SK-N-SH (cell line): ENCODE measurements around the gene FAIM2. TPM values are rescaled to one million over a fixed set of nuclear protein-coding genes. Genes with fewer than 3 reads are reported as not detected.

ENCODE experiments used
- CTCF ChIA-PET: fragments of 300-600, 350-600 bp; formaldehyde crosslinking; extraction: SDS; loops from one replicate; lab custom pipeline; 2021; lab: Yijun Ruan, JAX
- POLR2A ChIA-PET: fragments of 350-600 bp; sonication (Branson Sonifier 250); formaldehyde crosslinking; extraction: SDS; loops from one replicate; lab custom pipeline; 2020; ENCODE audit warnings: antibody characterized with exemption, inconsistent platforms; lab: Yijun Ruan, JAX
- DNase-seq: peaks from one replicate; pipeline ENCODE4 v3.0.0; 2012
- H2AFZ ChIP-seq: fragments of 200-600 bp; sonication (generic); 2 replicates; pipeline ENCODE4 v1.8.1; 2016; ENCODE audit warnings: antibody characterized with exemption, mild to moderate bottlenecking, low read depth
- H3F3A ChIP-seq: fragments of 200-600 bp; sonication (generic); replicated peaks from 2 replicates; pipeline ENCODE3; 2016; ENCODE audit warnings: antibody characterized with exemption, mild to moderate bottlenecking; ENCODE audit not compliant: insufficient read depth
- H3K27ac ChIP-seq, 2 experiments: fragments of 200-500 bp in 1 of 2; fragments of 200-600 bp in 1 of 2; sonication (Bioruptor generic) in 1 of 2; sonication (generic), shearing (Covaris generic) in 1 of 2; 2 replicates each; pipeline versions ENCODE4 v1.5.1 to v1.6.1; 2014 to 2016; ENCODE audit warnings: low read depth in 2 of 2, inconsistent platforms in 1 of 2, low read length in 1 of 2, mild to moderate bottlenecking in 1 of 2, mixed read lengths in 1 of 2
- H3K27me3 ChIP-seq: fragments of 200-600 bp; sonication (generic), shearing (Covaris generic); 2 replicates; pipeline ENCODE4 v1.6.1; 2016; ENCODE audit warnings: mixed run types; ENCODE audit not compliant: insufficient read depth
- H3K36me3 ChIP-seq, 2 experiments: fragments of 200-500 bp in 1 of 2; fragments of 200-600 bp in 1 of 2; sonication (Bioruptor generic) in 1 of 2; sonication (generic) in 1 of 2; replicated peaks in 1 of 2; 2 replicates each; pipeline versions ENCODE3 to v1.5.1; 2014 to 2016; ENCODE audit warnings: low read length in 1 of 2, mild to moderate bottlenecking in 1 of 2; ENCODE audit not compliant: insufficient read depth in 2 of 2, control insufficient read depth in 1 of 2
- H3K4me1 ChIP-seq, 2 experiments: fragments of 200-500 bp in 1 of 2; fragments of 200-600 bp in 1 of 2; sonication (Bioruptor generic) in 1 of 2; sonication (generic), shearing (Covaris generic) in 1 of 2; 2 replicates each; pipeline versions ENCODE4 v1.5.1 to v1.6.1; 2014 to 2016; ENCODE audit warnings: low read depth in 1 of 2, low read length in 1 of 2, mixed run types in 1 of 2; ENCODE audit not compliant: insufficient read depth in 2 of 2, control insufficient read depth in 1 of 2
- H3K4me2 ChIP-seq: fragments of 200-600 bp; sonication (generic), shearing (Covaris generic); 2 replicates; pipeline ENCODE4 v1.6.1; 2017; ENCODE audit warnings: mixed run types
- H3K4me3 ChIP-seq, 2 experiments: fragments of 200-500 bp in 1 of 2; fragments of 200-600 bp in 1 of 2; sonication (Bioruptor generic) in 1 of 2; sonication (generic), shearing (Covaris generic) in 1 of 2; 2 replicates each; pipeline versions ENCODE4 v1.5.1 to v1.8.1; 2014 to 2016; ENCODE audit warnings: low read depth in 2 of 2, inconsistent platforms in 1 of 2, low read length in 1 of 2, mild to moderate bottlenecking in 1 of 2, mixed read lengths in 1 of 2, moderate library complexity in 1 of 2
- H3K79me2 ChIP-seq: fragments of 200-600 bp; sonication (generic); 2 replicates; pipeline ENCODE4 v1.8.1; 2017; ENCODE audit warnings: mild to moderate bottlenecking; ENCODE audit not compliant: insufficient read depth
- H3K9ac ChIP-seq: fragments of 200-600 bp; sonication (generic); 2 replicates; pipeline ENCODE4 v1.6.1; 2017; ENCODE audit warnings: mixed run types
- H3K9me2 ChIP-seq: fragments of 200-600 bp; sonication (generic); 2 replicates; pipeline ENCODE4 v1.6.1; 2017; ENCODE audit warnings: mixed run types
- H3K9me3 ChIP-seq: fragments of 200-600 bp; sonication (generic); 2 replicates; pipeline ENCODE4 v1.6.1; 2017; ENCODE audit warnings: mixed run types, mild to moderate bottlenecking, moderate library complexity
- H4K20me1 ChIP-seq: fragments of 200-600 bp; sonication (generic); 2 replicates; pipeline ENCODE4 v1.6.1; 2017; ENCODE audit warnings: mild to moderate bottlenecking, mixed run types; ENCODE audit not compliant: insufficient read depth
- CHD2 ChIP-seq: fragments of 150-350 bp; IDR thresholded peaks from 2 replicates; pipeline ENCODE4 v1.6.1; 2018; ENCODE audit warnings: low read length; ENCODE audit not compliant: partially characterized antibody
- ELF1 ChIP-seq: IDR thresholded peaks from 2 replicates; pipeline ENCODE4 v1.4.0; 2012
- EP300 ChIP-seq, 2 experiments: IDR thresholded peaks; 2 replicates each; pipeline versions ENCODE4 v1.4.0 to v1.6.1; 2012; ENCODE audit warnings: borderline replicate concordance in 1 of 2, low read depth in 1 of 2, low read length in 1 of 2
- FOSL2 ChIP-seq: IDR thresholded peaks from 2 replicates; pipeline ENCODE4 v1.4.0; 2012; ENCODE audit warnings: low read depth, mild to moderate bottlenecking, moderate library complexity, borderline replicate concordance
- FOXJ3 ChIP-seq: sonication (generic); formaldehyde crosslinking; IDR thresholded peaks from 2 replicates; pipeline ENCODE4 v1.5.1; 2020; ENCODE audit warnings: mild to moderate bottlenecking, missing genetic modification reagents
- FOXM1 ChIP-seq: IDR thresholded peaks from 2 replicates; pipeline ENCODE4 v1.4.0; 2012; ENCODE audit warnings: low read depth, mild to moderate bottlenecking
- JUND ChIP-seq: IDR thresholded peaks from 2 replicates; pipeline ENCODE4 v1.4.0; 2012
- MXI1 ChIP-seq: IDR thresholded peaks from 2 replicates; pipeline ENCODE4 v1.6.1; 2012; ENCODE audit warnings: mild to moderate bottlenecking, low read depth, low read length, improper control_type of control experiment
- POLR2AphosphoS5 ChIP-seq: IDR thresholded peaks from 2 replicates; pipeline ENCODE4 v1.6.1; 2012; ENCODE audit warnings: low read depth, low read length
- RAD21 ChIP-seq: IDR thresholded peaks from 2 replicates; pipeline ENCODE4 v1.6.1; 2012; ENCODE audit warnings: mild to moderate bottlenecking, low read length
- RCOR1 ChIP-seq: fragments of 150-350 bp; IDR thresholded peaks from 2 replicates; pipeline ENCODE4 v1.6.1; 2017; ENCODE audit warnings: antibody characterized with exemption, low read length
- SIN3A ChIP-seq: IDR thresholded peaks from 2 replicates; pipeline ENCODE4 v1.6.1; 2012; ENCODE audit warnings: low read depth, mild to moderate bottlenecking, low read length, moderate library complexity, borderline replicate concordance
- SMC3 ChIP-seq: IDR thresholded peaks from 2 replicates; pipeline ENCODE4 v1.6.1; 2012; ENCODE audit warnings: low read depth, low read length, improper control_type of control experiment
- TAF1 ChIP-seq: IDR thresholded peaks from 2 replicates; pipeline ENCODE4 v1.6.1; 2012; ENCODE audit warnings: low read depth, mild to moderate bottlenecking, low read length, moderate library complexity, borderline replicate concordance
- WGBS: methylation state at CpG from one replicate; pipeline ENCODE4 v1.1.6; 2017; ENCODE audit warnings: low lambda C conversion rate; 5-methylcytosine and 5-hydroxymethylcytosine counted together
- polyA plus RNA-seq, 3 experiments: library from polyadenylated mRNA; depleted of rRNA; stranded (reverse); fragments of >200 nt; gene quantifications; 2 replicates each; pipeline ENCODE4 v1.2.3, GENCODE V29; 2012
- TF ChIP-seq, protein P1 (sequence below): fragments of 200-600 bp; sonication (generic); IDR thresholded peaks from 2 replicates; pipeline ENCODE4 v1.6.1; 2017; ENCODE audit warnings: antibody characterized with exemption, mild to moderate bottlenecking, moderate library complexity
- TF ChIP-seq, protein P2 (sequence below): IDR thresholded peaks from 2 replicates; pipeline ENCODE4 v1.4.0; 2012; ENCODE audit warnings: low read depth, borderline replicate concordance
- TF ChIP-seq, protein P3 (sequence below): IDR thresholded peaks from 2 replicates; pipeline ENCODE4; 2012
- TF ChIP-seq, protein P4 (sequence below): fragments of 150-350 bp; IDR thresholded peaks from 2 replicates; pipeline ENCODE4 v1.6.1; 2017; ENCODE audit warnings: antibody characterized with exemption, low read length, low read depth, borderline replicate concordance

FAIM2 gene
- polyA plus RNA-seq, 1 of the 3 experiments (the other 2 are of a cell fraction) = 11.3 TPM

DNA sequence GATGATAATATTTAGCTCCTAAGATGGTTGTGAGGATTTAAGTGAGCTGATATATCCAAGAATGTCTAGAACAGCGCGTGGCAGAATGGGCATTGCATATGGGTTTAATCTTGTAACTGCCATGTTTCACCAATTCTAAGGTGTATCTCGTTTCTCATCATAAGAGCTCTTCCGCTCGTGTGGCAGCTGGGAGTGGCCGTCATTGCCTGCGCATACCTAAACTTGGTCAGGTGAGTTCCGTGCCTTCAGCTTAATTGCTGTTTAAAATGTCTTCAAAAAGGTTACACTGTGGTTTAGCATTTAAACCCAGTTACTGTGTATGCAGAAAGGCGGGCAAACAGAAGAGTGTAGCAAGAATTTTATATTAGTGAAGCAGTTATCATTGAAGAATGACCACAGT, 42.4 kb upstream of the FAIM2 start:
- H3K36me3 ChIP-seq = no peaks in the 10 kb centered on the region
- no peaks in the 10 kb centered on the region for H3K9me2 ChIP-seq
- H3K4me2 ChIP-seq = no peak overlapping the region
- H3K4me3 ChIP-seq = no peak overlapping the region
- no peak overlapping the region for H3K27ac ChIP-seq
- no peaks in the 10 kb centered on the region for H3K27me3 ChIP-seq
- no peaks in the 10 kb centered on the region for H3K79me2 ChIP-seq
- H3F3A ChIP-seq = no peaks in the 10 kb centered on the region
- no peaks in the 10 kb centered on the region for H4K20me1 ChIP-seq
- H3K9ac ChIP-seq = no peak overlapping the region
- WGBS = 87% methylated on average over 9 of the region's 9 CpGs
- peak overlapping the region; percentile 87; the same call in 1 of the 2 replicates for H2AFZ ChIP-seq
- H3K9me3 ChIP-seq = no peaks in the 10 kb centered on the region
- H3K4me1 ChIP-seq = peaks cover 0 to 20% of the 10 kb centered on the region in 2 experiments; a peak in 1 of 4 replicates
- ChIA-PET CTCF (interaction anchor here (0.8 to 6.1 kb wide), 41 partner anchors 9 to 324 kb away, joined by 3 to 101 read pairs (median 7); partner anchors contain the start of genes AQP5, BCDIN3D, COX14 and FAIM2), POLR2A (interaction anchor here (0.8 to 1.8 kb wide), 3 partner anchors 23 to 79 kb away, joined by 3 to 5 read pairs (median 3); no protein-coding TSS in a partner anchor)
- DNase-seq = no peak
- no peak for TF ChIP-seq CHD2
- TF ChIP-seq, protein P1, sequence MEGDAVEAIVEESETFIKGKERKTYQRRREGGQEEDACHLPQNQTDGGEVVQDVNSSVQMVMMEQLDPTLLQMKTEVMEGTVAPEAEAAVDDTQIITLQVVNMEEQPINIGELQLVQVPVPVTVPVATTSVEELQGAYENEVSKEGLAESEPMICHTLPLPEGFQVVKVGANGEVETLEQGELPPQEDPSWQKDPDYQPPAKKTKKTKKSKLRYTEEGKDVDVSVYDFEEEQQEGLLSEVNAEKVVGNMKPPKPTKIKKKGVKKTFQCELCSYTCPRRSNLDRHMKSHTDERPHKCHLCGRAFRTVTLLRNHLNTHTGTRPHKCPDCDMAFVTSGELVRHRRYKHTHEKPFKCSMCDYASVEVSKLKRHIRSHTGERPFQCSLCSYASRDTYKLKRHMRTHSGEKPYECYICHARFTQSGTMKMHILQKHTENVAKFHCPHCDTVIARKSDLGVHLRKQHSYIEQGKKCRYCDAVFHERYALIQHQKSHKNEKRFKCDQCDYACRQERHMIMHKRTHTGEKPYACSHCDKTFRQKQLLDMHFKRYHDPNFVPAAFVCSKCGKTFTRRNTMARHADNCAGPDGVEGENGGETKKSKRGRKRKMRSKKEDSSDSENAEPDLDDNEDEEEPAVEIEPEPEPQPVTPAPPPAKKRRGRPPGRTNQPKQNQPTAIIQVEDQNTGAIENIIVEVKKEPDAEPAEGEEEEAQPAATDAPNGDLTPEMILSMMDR = no peak

DNA sequence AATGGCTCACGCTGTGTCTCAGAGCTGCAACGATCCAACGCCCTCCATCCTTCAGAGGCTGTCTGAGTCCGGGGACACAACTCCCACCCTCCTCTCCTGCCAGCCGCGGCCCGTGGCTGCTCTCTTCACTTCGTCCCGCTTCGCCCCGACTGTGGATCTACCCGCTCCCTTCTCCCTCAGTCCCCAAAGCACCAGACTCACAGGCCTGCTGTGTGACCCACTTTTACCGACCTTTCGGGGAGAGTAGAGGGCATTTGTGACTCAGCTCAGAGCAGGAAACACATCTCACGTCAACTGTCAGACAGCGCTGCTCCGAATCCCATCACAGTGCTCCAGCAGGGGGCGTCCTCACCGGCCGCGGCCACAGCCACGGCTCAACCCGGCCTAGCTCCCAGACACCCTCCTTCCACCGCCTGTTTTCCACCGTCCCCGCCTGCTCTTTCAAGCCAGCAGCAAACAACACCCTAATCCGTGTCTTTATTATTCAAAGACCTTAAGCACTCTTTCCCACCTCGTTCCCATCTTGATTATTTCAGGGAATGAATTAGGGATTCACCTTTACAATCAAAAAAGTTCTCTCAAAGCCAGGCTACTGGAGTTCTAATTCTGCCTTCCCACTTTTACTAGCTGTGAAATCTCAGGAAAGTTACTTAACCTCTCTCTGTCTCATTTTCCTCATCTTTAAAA, 41.8 kb upstream of the FAIM2 start:
- POLR2A ChIA-PET = interaction anchor here (0.8 to 1.8 kb wide), 4 partner anchors 23 to 139 kb away, joined by 3 to 5 read pairs (median 3); partner anchors contain the start of gene SMARCD1
- H3K9ac ChIP-seq = no peak overlapping the region
- DNase-seq = peak; percentile 91
- TF ChIP-seq, protein P2, sequence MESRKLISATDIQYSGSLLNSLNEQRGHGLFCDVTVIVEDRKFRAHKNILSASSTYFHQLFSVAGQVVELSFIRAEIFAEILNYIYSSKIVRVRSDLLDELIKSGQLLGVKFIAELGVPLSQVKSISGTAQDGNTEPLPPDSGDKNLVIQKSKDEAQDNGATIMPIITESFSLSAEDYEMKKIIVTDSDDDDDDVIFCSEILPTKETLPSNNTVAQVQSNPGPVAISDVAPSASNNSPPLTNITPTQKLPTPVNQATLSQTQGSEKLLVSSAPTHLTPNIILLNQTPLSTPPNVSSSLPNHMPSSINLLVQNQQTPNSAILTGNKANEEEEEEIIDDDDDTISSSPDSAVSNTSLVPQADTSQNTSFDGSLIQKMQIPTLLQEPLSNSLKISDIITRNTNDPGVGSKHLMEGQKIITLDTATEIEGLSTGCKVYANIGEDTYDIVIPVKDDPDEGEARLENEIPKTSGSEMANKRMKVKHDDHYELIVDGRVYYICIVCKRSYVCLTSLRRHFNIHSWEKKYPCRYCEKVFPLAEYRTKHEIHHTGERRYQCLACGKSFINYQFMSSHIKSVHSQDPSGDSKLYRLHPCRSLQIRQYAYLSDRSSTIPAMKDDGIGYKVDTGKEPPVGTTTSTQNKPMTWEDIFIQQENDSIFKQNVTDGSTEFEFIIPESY = no peak
- TF ChIP-seq TAF1 = no peak
- TF ChIP-seq, protein P3, sequence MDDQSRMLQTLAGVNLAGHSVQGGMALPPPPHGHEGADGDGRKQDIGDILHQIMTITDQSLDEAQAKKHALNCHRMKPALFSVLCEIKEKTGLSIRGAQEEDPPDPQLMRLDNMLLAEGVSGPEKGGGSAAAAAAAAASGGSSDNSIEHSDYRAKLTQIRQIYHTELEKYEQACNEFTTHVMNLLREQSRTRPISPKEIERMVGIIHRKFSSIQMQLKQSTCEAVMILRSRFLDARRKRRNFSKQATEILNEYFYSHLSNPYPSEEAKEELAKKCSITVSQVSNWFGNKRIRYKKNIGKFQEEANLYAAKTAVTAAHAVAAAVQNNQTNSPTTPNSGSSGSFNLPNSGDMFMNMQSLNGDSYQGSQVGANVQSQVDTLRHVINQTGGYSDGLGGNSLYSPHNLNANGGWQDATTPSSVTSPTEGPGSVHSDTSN = peak; percentile 84
- no peak for TF ChIP-seq ELF1
- TF ChIP-seq SMC3 = peak; percentile 70
- no peak for TF ChIP-seq FOXJ3 (CRISPR knock-in tag)
- peak; percentile 30; the same call in 1 of the 2 replicates for TF ChIP-seq FOSL2
- TF ChIP-seq FOXM1 = no peak
- TF ChIP-seq SIN3A = no peak; the same call in 1 of the 2 replicates
- TF ChIP-seq RCOR1 = peak; percentile 10; the same call in 1 of the 2 replicates
- no peak for TF ChIP-seq POLR2AphosphoS5
- peak; percentile 63 for TF ChIP-seq RAD21
- TF ChIP-seq, protein P4, sequence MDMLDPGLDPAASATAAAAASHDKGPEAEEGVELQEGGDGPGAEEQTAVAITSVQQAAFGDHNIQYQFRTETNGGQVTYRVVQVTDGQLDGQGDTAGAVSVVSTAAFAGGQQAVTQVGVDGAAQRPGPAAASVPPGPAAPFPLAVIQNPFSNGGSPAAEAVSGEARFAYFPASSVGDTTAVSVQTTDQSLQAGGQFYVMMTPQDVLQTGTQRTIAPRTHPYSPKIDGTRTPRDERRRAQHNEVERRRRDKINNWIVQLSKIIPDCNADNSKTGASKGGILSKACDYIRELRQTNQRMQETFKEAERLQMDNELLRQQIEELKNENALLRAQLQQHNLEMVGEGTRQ = no peak
- TF ChIP-seq EP300 (IDR thresholded peaks at IDR 0.05; ENCODE audit: borderline replicate concordance in 1 of 2, low read depth in 1 of 2, low read length in 1 of 2) = no peak; a peak in 1 of 4 replicates
- no peak for TF ChIP-seq JUND
- TF ChIP-seq MXI1 = peak; percentile 57; the same call in 1 of the 2 replicates
- no peak for TF ChIP-seq CHD2

More for the DNA sequence above, 41.8 kb upstream of the FAIM2 start:
- no peaks in the 10 kb centered on the region for H3K9me2 ChIP-seq
- no peaks in the 10 kb centered on the region for H3F3A ChIP-seq
- H3K36me3 ChIP-seq = no peaks in the 10 kb centered on the region
- H2AFZ ChIP-seq = peak overlapping the region; percentile 87
- no peaks in the 10 kb centered on the region for H3K27me3 ChIP-seq
- no peaks in the 10 kb centered on the region for H3K9me3 ChIP-seq
- no peaks in the 10 kb centered on the region for H4K20me1 ChIP-seq
- H3K4me2 ChIP-seq = peak overlapping the region; percentile 61
- WGBS = 12% methylated on average over 23 of the region's 28 CpGs
- H3K79me2 ChIP-seq = no peaks in the 10 kb centered on the region
- peak overlapping the region in 1 of 2 experiments; percentile 29; a peak in 1 of 4 replicates for H3K27ac ChIP-seq
- CTCF ChIA-PET = interaction anchor here (0.5 to 6.1 kb wide), 46 partner anchors 10 to 323 kb away, joined by 3 to 101 read pairs (median 6); partner anchors contain the start of genes AQP5, BCDIN3D, COX14 and FAIM2
- peak overlapping the region; percentile 33 to 36; a peak in 3 of 4 replicates for H3K4me3 ChIP-seq
- H3K4me1 ChIP-seq = peaks cover 0 to 17% of the 10 kb centered on the region in 2 experiments; a peak in 1 of 4 replicates
